ENCODE data around the gene CPLANE1.

CPLANE1 gene

GRCh38 chr5:37182667-37183066 is 66.5 kb downstream of the CPLANE1 start:
- ATAC-seq (ENCODE audit: low read depth), result no peak
- H3K4me1 ChIP-seq (ENCODE audit: insufficient read depth, poor library complexity, severe bottlenecking), result no peaks in the 10 kb centered on the region
- no peak for DNase-seq (ENCODE audit: low spot score)
- no peak for TF ChIP-seq CTCF (IDR thresholded peaks at IDR 0.05; ENCODE audit: poor library complexity, severe bottlenecking)
- H3K36me3 ChIP-seq (ENCODE audit: low read depth), result peaks cover 74% of the 10 kb centered on the region
- H3K4me3 ChIP-seq (ENCODE audit: severe bottlenecking), result no peak overlapping the region
- no peaks in the 10 kb centered on the region for H3K27me3 ChIP-seq (ENCODE audit: insufficient read depth, poor library complexity, severe bottlenecking)
- H3K9me3 ChIP-seq (ENCODE audit: severe bottlenecking), result no peaks in the 10 kb centered on the region
- H3K27ac ChIP-seq (ENCODE audit: poor library complexity, severe bottlenecking), result no peak overlapping the region

GRCh38 chr5:37174928-37175327 is 74.2 kb downstream of the CPLANE1 start:
- ATAC-seq (ENCODE audit: low read depth), result no peak
- Histone ChIP-seq H3K27me3 (ENCODE audit: insufficient read depth, poor library complexity, severe bottlenecking) (no peaks in the 10 kb centered on the region), H3K27ac (ENCODE audit: poor library complexity, severe bottlenecking) (no peak overlapping the region), H3K4me1 (ENCODE audit: insufficient read depth, poor library complexity, severe bottlenecking) (no peaks in the 10 kb centered on the region), H3K4me3 (ENCODE audit: severe bottlenecking) (no peak overlapping the region), H3K9me3 (ENCODE audit: severe bottlenecking) (no peaks in the 10 kb centered on the region), H3K36me3 (ENCODE audit: low read depth) (peaks cover 82% of the 10 kb centered on the region)
- TF ChIP-seq CTCF (IDR thresholded peaks at IDR 0.05; ENCODE audit: poor library complexity, severe bottlenecking), result no peak
- no peak for DNase-seq (ENCODE audit: low spot score)

- ATAC-seq (ENCODE audit: low read depth) (no peak), DNase-seq (ENCODE audit: low spot score) (no peak)
- H3K4me1 ChIP-seq (ENCODE audit: insufficient read depth, poor library complexity, severe bottlenecking), result no peaks in the 10 kb centered on the region
- H3K4me3 ChIP-seq (ENCODE audit: severe bottlenecking), result no peak overlapping the region
- H3K9me3 ChIP-seq (ENCODE audit: severe bottlenecking), result no peaks in the 10 kb centered on the region
- peaks cover 93% of the 10 kb centered on the region for H3K36me3 ChIP-seq (ENCODE audit: low read depth)
- TF ChIP-seq CTCF (IDR thresholded peaks at IDR 0.05; ENCODE audit: poor library complexity, severe bottlenecking), result no peak
- H3K27me3 ChIP-seq (ENCODE audit: insufficient read depth, poor library complexity, severe bottlenecking), result no peaks in the 10 kb centered on the region
- H3K27ac ChIP-seq (ENCODE audit: poor library complexity, severe bottlenecking), result no peak overlapping the region
Observed at GRCh38 chr5:37172957-37173356, 76.2 kb downstream of the CPLANE1 start.

GRCh38 chr5:37170856-37171255 is 78.3 kb downstream of the CPLANE1 start:
- no peaks in the 10 kb centered on the region for H3K27me3 ChIP-seq (ENCODE audit: insufficient read depth, poor library complexity, severe bottlenecking)
- H3K27ac ChIP-seq (ENCODE audit: poor library complexity, severe bottlenecking), result no peak overlapping the region
- no peak for TF ChIP-seq CTCF (IDR thresholded peaks at IDR 0.05; ENCODE audit: poor library complexity, severe bottlenecking)
- H3K4me3 ChIP-seq (ENCODE audit: severe bottlenecking), result no peak overlapping the region
- H3K4me1 ChIP-seq (ENCODE audit: insufficient read depth, poor library complexity, severe bottlenecking), result no peaks in the 10 kb centered on the region
- ATAC-seq (ENCODE audit: low read depth), result no peak
- H3K36me3 ChIP-seq (ENCODE audit: low read depth), result peaks cover 96% of the 10 kb centered on the region
- no peaks in the 10 kb centered on the region for H3K9me3 ChIP-seq (ENCODE audit: severe bottlenecking)
- no peak for DNase-seq (ENCODE audit: low spot score)

- H3K27ac ChIP-seq (ENCODE audit: poor library complexity, severe bottlenecking), result no peak overlapping the region
- no peaks in the 10 kb centered on the region for H3K9me3 ChIP-seq (ENCODE audit: severe bottlenecking)
- ATAC-seq (ENCODE audit: low read depth) (no peak), DNase-seq (ENCODE audit: low spot score) (no peak)
- no peaks in the 10 kb centered on the region for H3K27me3 ChIP-seq (ENCODE audit: insufficient read depth, poor library complexity, severe bottlenecking)
- H3K4me1 ChIP-seq (ENCODE audit: insufficient read depth, poor library complexity, severe bottlenecking), result no peaks in the 10 kb centered on the region
- no peak for TF ChIP-seq CTCF (IDR thresholded peaks at IDR 0.05; ENCODE audit: poor library complexity, severe bottlenecking)
- peaks cover 76% of the 10 kb centered on the region for H3K36me3 ChIP-seq (ENCODE audit: low read depth)
- H3K4me3 ChIP-seq (ENCODE audit: severe bottlenecking), result no peak overlapping the region
Observed at GRCh38 chr5:37166197-37166596, 83.0 kb downstream of the CPLANE1 start.

All from RWPE2 (cell line).